ENCODE data around the gene ARHGAP8.

ARHGAP8 gene

GRCh38 chr22:44752285-44753188 is at the start of gene ARHGAP8:
ARHGAP8 (plus strand) TSS chr22:44752575; CDS start chr22:44786528, 33,953 bp downstream.
- DNase-seq (ENCODE audit: low read depth) = no peak

- DNase-seq (ENCODE audit: low read depth) = no peak
Measured at GRCh38 chr22:44703255-44703870, 49.0 kb upstream of the ARHGAP8 start.

GRCh38 chr22:44704159-44705021 is 48.0 kb upstream of the ARHGAP8 start:
- no peak for DNase-seq (ENCODE audit: low read depth)

GRCh38 chr22:44705022-44705297 is 47.4 kb upstream of the ARHGAP8 start:
- DNase-seq (ENCODE audit: low read depth) = no peak

GRCh38 chr22:44706488-44706887 is 45.9 kb upstream of the ARHGAP8 start:
- DNase-seq (ENCODE audit: low read depth) = no peak

GRCh38 chr22:44707178-44707577 is 45.2 kb upstream of the ARHGAP8 start:
- DNase-seq (ENCODE audit: low read depth) = no peak

GRCh38 chr22:44707752-44708151 is 44.6 kb upstream of the ARHGAP8 start:
- DNase-seq (ENCODE audit: low read depth) = no peak

GRCh38 chr22:44709881-44710392 is 42.4 kb upstream of the ARHGAP8 start:
- no peak for DNase-seq (ENCODE audit: low read depth)

- no peak for DNase-seq (ENCODE audit: low read depth)
Measured at GRCh38 chr22:44710474-44711240, 41.7 kb upstream of the ARHGAP8 start.

GRCh38 chr22:44711241-44711560 is 41.2 kb upstream of the ARHGAP8 start:
- DNase-seq (ENCODE audit: low read depth) = no peak

- DNase-seq (ENCODE audit: low read depth) = no peak
Measured at GRCh38 chr22:44711690-44712555, 40.5 kb upstream of the ARHGAP8 start.

GRCh38 chr22:44712962-44713361 is 39.4 kb upstream of the ARHGAP8 start:
- no peak for DNase-seq (ENCODE audit: low read depth)

GRCh38 chr22:44714703-44715350 is 37.5 kb upstream of the ARHGAP8 start:
- no peak for DNase-seq (ENCODE audit: low read depth)

GRCh38 chr22:44718418-44718817 is 34.0 kb upstream of the ARHGAP8 start:
- DNase-seq (ENCODE audit: low read depth) = no peak

- DNase-seq (ENCODE audit: low read depth) = no peak
Measured at GRCh38 chr22:44719586-44720368, 32.6 kb upstream of the ARHGAP8 start.

- no peak for DNase-seq (ENCODE audit: low read depth)
Measured at GRCh38 chr22:44721213-44721612, 31.2 kb upstream of the ARHGAP8 start.

GRCh38 chr22:44722611-44723010 is 29.8 kb upstream of the ARHGAP8 start:
- DNase-seq (ENCODE audit: low read depth) = no peak

- DNase-seq (ENCODE audit: low read depth) = no peak
Measured at GRCh38 chr22:44723801-44724200, 28.6 kb upstream of the ARHGAP8 start.

GRCh38 chr22:44724416-44724815 is 28.0 kb upstream of the ARHGAP8 start:
- DNase-seq (ENCODE audit: low read depth) = no peak

- DNase-seq (ENCODE audit: low read depth) = no peak
Measured at GRCh38 chr22:44724859-44725258, 27.5 kb upstream of the ARHGAP8 start.
